ENCODE results near the gene BCOR. TPM values are rescaled to one million over a fixed set of nuclear protein-coding genes. Genes with fewer than 3 reads are reported as not detected.

BCOR gene
- total and polyA plus RNA-seq, 2 of the 8 experiments (the other 6 are each of a cell fraction or from before 2014, with no cell fraction given): 25.0 to 50.8 TPM

DNA sequence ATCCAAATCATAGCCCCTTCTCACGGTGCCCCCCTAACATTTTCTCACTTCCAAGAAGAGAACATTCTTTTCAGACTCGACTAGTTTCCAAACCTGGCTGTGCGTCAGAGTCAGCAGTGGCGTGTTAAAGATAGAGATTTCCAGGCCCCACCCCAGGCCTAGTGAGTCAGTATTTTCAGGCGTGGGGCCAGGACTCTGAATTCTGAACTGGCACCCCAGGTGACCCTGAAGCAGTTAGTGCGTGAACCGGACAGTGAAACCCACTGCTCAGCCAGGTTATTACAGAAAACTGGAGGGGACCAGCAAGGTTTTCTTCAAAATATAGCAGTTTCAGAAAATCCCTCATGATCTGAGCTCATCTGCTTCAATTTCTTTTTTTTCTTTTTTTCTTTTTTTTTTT, 35.0 kb upstream of the BCOR start:
- ChIA-PET CTCF (ENCODE audit: partially characterized antibody) (no interaction called here), POLR2A (ENCODE audit: partially characterized antibody) (interaction anchor here (0.6 kb wide), 1 partner anchor 15 kb away, joined by 3 read pairs; no protein-coding TSS in a partner anchor)
- H3K9ac ChIP-seq (replicated peaks in 1 of 4; ENCODE audit: extremely low read depth in 1 of 4, low read depth in 3 of 4, low read length in 3 of 4): no peak overlapping the region
- no peak overlapping the region for H2BK5ac ChIP-seq (ENCODE audit: low read depth, low read length)
- no peak overlapping the region for H3K4ac ChIP-seq (replicated peaks; ENCODE audit: insufficient read length, low read depth, low read length)
- no peak overlapping the region for H3K18ac ChIP-seq (ENCODE audit: extremely low read depth, low read length)
- H3K23me2 ChIP-seq (ENCODE audit: low read depth, low read length): no peaks in the 10 kb centered on the region
- H3K9me3 ChIP-seq (ENCODE audit: insufficient read depth in 2 of 2, low read depth in 1 of 2, low read length in 1 of 2): no peaks in the 10 kb centered on the region
- no peaks in the 10 kb centered on the region for H4K20me1 ChIP-seq (replicated peaks in 1 of 2; ENCODE audit: control insufficient read depth in 1 of 2, insufficient read depth in 2 of 2, low read length in 2 of 2)
- no peaks in the 10 kb centered on the region for H3K36me3 ChIP-seq (ENCODE audit: control insufficient read depth in 2 of 4, insufficient read depth in 4 of 4, low read length in 3 of 4)
- H2BK12ac ChIP-seq (ENCODE audit: low read depth, low read length): no peak overlapping the region
- H2AK5ac ChIP-seq (ENCODE audit: low read depth, low read length): no peak overlapping the region
- peaks cover 0 to 8% (median 0%) of the 10 kb centered on the region in 4 experiments; a peak in 3 of 7 replicates for H3K4me1 ChIP-seq (replicated peaks in 1 of 4; ENCODE audit: control insufficient read depth in 3 of 4, insufficient read depth in 4 of 4, low read length in 3 of 4)
- H2BK120ac ChIP-seq (replicated peaks; ENCODE audit: low read depth, low read length): no peak overlapping the region
- H3K27ac ChIP-seq (ENCODE audit: low read depth, low read length): no peak overlapping the region
- FAIRE-seq (no peak), DNase-seq (ENCODE audit: low read depth in 1 of 2, low spot score in 2 of 2) (no peak)
- no peak overlapping the region for H3K56ac ChIP-seq (replicated peaks; ENCODE audit: insufficient read length, low read depth, low read length)
- H3K79me2 ChIP-seq (ENCODE audit: control insufficient read depth in 1 of 2, insufficient read depth in 2 of 2, low read length in 2 of 2): peaks cover 0 to 3% of the 10 kb centered on the region in 2 experiments; a peak in 1 of 4 replicates
- H3K79me1 ChIP-seq (ENCODE audit: low read depth, low read length): no peaks in the 10 kb centered on the region
- no peak overlapping the region for H3K4me3 ChIP-seq (ENCODE audit: extremely low read depth in 1 of 4, insufficient read depth in 2 of 4, low read depth in 3 of 4, low read length in 4 of 4)
- no peaks in the 10 kb centered on the region for H3K27me3 ChIP-seq (replicated peaks in 1 of 4; ENCODE audit: control insufficient read depth in 3 of 4, extremely low read depth in 1 of 4, insufficient read depth in 3 of 4, low read length in 3 of 4)
- no peak overlapping the region for H4K5ac ChIP-seq (ENCODE audit: insufficient read length, low read depth, low read length)
- no peak overlapping the region for H3K14ac ChIP-seq (ENCODE audit: insufficient read length)
- 91% methylated on average over 6 of the region's 7 CpGs; no CpG with 5 or more reads in 1 of the 2 experiments for WGBS, 2 experiments (ENCODE audit: extremely low coverage in 1 of 2, insufficient coverage in 1 of 2, insufficient read length in 1 of 2, insufficient replicate concordance in 2 of 2, low coverage in 1 of 2, low lambda C conversion rate in 2 of 2, missing lambda C conversion rate in 1 of 2)
- H2BK15ac ChIP-seq (ENCODE audit: low read length): no peak overlapping the region
- H4K91ac ChIP-seq (replicated peaks; ENCODE audit: insufficient read length, low read length): no peak overlapping the region
- no peak overlapping the region for H2BK20ac ChIP-seq (ENCODE audit: low read length)
- no peak overlapping the region for H3K4me2 ChIP-seq (ENCODE audit: insufficient read depth in 1 of 2, low read depth in 2 of 2, low read length in 2 of 2)
- TF ChIP-seq JUND (IDR thresholded peaks at IDR 0.05; ENCODE audit: low read length) (no peak), CBX5 (IDR thresholded peaks at IDR 0.05; ENCODE audit: low read depth, low read length) (no peak), SIRT6 (IDR thresholded peaks at IDR 0.05; ENCODE audit: low read length) (no peak), TCF12 (IDR thresholded peaks at IDR 0.05; ENCODE audit: low read depth, low read length) (no peak), CHD2 (IDR thresholded peaks at IDR 0.05; ENCODE audit: low read length) (no peak), GTF2F1 (IDR thresholded peaks at IDR 0.05; ENCODE audit: borderline replicate concordance, low read depth, low read length) (no peak), SIX5 (IDR thresholded peaks at IDR 0.05; ENCODE audit: low read depth, low read length) (no peak), CTBP2 (IDR thresholded peaks at IDR 0.05; ENCODE audit: borderline replicate concordance, insufficient read depth, insufficient read length, low read length) (no peak), HDAC6 (IDR thresholded peaks at IDR 0.05; ENCODE audit: low read depth, low read length) (no peak), SP4 (IDR thresholded peaks at IDR 0.05; ENCODE audit: low read length) (no peak)
- TF ChIP-seq, protein P1, sequence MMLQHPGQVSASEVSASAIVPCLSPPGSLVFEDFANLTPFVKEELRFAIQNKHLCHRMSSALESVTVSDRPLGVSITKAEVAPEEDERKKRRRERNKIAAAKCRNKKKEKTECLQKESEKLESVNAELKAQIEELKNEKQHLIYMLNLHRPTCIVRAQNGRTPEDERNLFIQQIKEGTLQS (IDR thresholded peaks at IDR 0.05; ENCODE audit: insufficient read depth, low read depth, low read length): no peak
- H2AFZ ChIP-seq (ENCODE audit: low read length): no peak overlapping the region
- H3K23ac ChIP-seq (ENCODE audit: insufficient read length): no peak overlapping the region
- H4K8ac ChIP-seq (ENCODE audit: extremely low read depth, insufficient read depth, low read length): no peak overlapping the region

Data from H1 (cell line).